GM12878 (cell line): ENCODE measurements around the gene ADAP1. TPM values are rescaled to one million over a fixed set of nuclear protein-coding genes. Genes with fewer than 3 reads are reported as not detected.

Experiments used
- ATAC-seq: fragments of 200-7000 bp; cut with Tn5 transposase; 3 replicates; pipeline ENCODE4 v1.9.1; 2020; ENCODE audit warnings: mild to moderate bottlenecking, moderate library complexity
- BruUV-seq: library from RNA; stranded (reverse); fragments of 400-500 nt; replicated peaks from 2 replicates; lab custom pipeline; 2021; lab: Mats Ljungman, UMichigan
- CTCF ChIA-PET: fragments of 300-600 bp; sonication (Branson Sonifier 250); formaldehyde crosslinking; extraction: SDS; loops from one replicate; lab custom pipeline; 2021; ENCODE audit warnings: inconsistent platforms; lab: Yijun Ruan, JAX
- POLR2A ChIA-PET: fragments of 350-600 bp; formaldehyde crosslinking; extraction: SDS; loops from one replicate; lab custom pipeline; 2021; ENCODE audit warnings: inconsistent platforms; lab: Charles Lee
- RAD21 ChIA-PET: fragments of 300-600 bp; sonication (Branson Sonifier 250); formaldehyde crosslinking; loops from one replicate; lab custom pipeline; 2023; ENCODE audit warnings: antibody characterized with exemption; ENCODE audit not compliant: unreplicated experiment; lab: Charles Lee
- SMC1A ChIA-PET: fragments of 300-600 bp; sonication (Branson Sonifier 250); formaldehyde crosslinking; loops from one replicate; lab custom pipeline; 2023; ENCODE audit not compliant: unreplicated experiment, uncharacterized antibody; lab: Charles Lee
- DNase-seq: peaks from one replicate; pipeline ENCODE4 v3.0.0-alpha.2; 2011; ENCODE audit warnings: low read depth, low spot score
- FAIRE-seq: peaks from 3 replicates; lab custom pipeline; 2011; peaks lifted over from hg19 to GRCh38; lab: Jason Lieb, UNC
- H2AFZ ChIP-seq: 2 replicates; pipeline ENCODE4 v1.6.0; 2011; ENCODE audit warnings: low read depth, low read length, control low read depth; ENCODE audit not compliant: control insufficient read depth
- H3K27ac ChIP-seq: 2 replicates; pipeline ENCODE4 v1.5.1; 2011; ENCODE audit warnings: control low read depth; ENCODE audit not compliant: control insufficient read depth, insufficient read depth
- H3K27me3 ChIP-seq, 2 experiments: replicated peaks in 1 of 2; 2 replicates each; pipeline versions ENCODE4 v1.6.0 to v1.6.1; 2011; ENCODE audit warnings: low read length in 1 of 2; ENCODE audit not compliant: control insufficient read depth in 2 of 2, insufficient read depth in 2 of 2
- H3K36me3 ChIP-seq, 2 experiments: 2 replicates each; pipeline ENCODE4 v1.5.1; 2011; ENCODE audit warnings: low read length in 1 of 2; ENCODE audit not compliant: control insufficient read depth in 2 of 2, insufficient read depth in 2 of 2
- H3K4me1 ChIP-seq: 2 replicates; pipeline ENCODE4 v1.6.1; 2011; ENCODE audit warnings: mild to moderate bottlenecking, low read length, moderate library complexity, mixed read lengths; ENCODE audit not compliant: control insufficient read depth, insufficient read depth
- H3K4me2 ChIP-seq: 2 replicates; pipeline ENCODE4 v1.6.0; 2011; ENCODE audit warnings: control low read depth; ENCODE audit not compliant: control insufficient read depth, insufficient read depth
- H3K4me3 ChIP-seq: fragments of 200-600 bp; sonication (generic); 2 replicates; pipeline ENCODE4 v1.5.1; 2016
- H3K79me2 ChIP-seq: 2 replicates; pipeline ENCODE4 v1.6.0; 2011; ENCODE audit warnings: low read length; ENCODE audit not compliant: control insufficient read depth, insufficient read depth
- H3K9ac ChIP-seq: 2 replicates; pipeline ENCODE4 v1.8.0; 2011; ENCODE audit warnings: low read length, control low read depth, mixed read lengths; ENCODE audit not compliant: control insufficient read depth, insufficient read depth
- H3K9me3 ChIP-seq: replicated peaks from 3 replicates; pipeline ENCODE4 v1.5.1; 2011; ENCODE audit warnings: mild to moderate bottlenecking, low read length; ENCODE audit not compliant: control insufficient read depth, insufficient read depth
- H4K20me1 ChIP-seq: 2 replicates; pipeline ENCODE4 v1.6.0; 2011; ENCODE audit not compliant: control insufficient read depth, insufficient read depth
- CHD1 ChIP-seq: IDR thresholded peaks from 2 replicates; pipeline ENCODE4 v1.6.1; 2012; ENCODE audit warnings: low read depth, low read length, improper control_type of control experiment
- CREM ChIP-seq: IDR thresholded peaks from 2 replicates; pipeline ENCODE4 v1.6.1; 2014; ENCODE audit warnings: antibody characterized with exemption, low read depth
- FOXK2 ChIP-seq: fragments of 450-650 bp; IDR thresholded peaks from 2 replicates; pipeline ENCODE4 v1.6.1; 2017; ENCODE audit warnings: mild to moderate bottlenecking, moderate library complexity
- HCFC1 ChIP-seq: fragments of 150-350 bp; IDR thresholded peaks from 2 replicates; pipeline ENCODE4 v1.6.1; 2014; ENCODE audit warnings: low read length
- MYC ChIP-seq: IDR thresholded peaks from 2 replicates; pipeline ENCODE4 v1.6.1; 2011; ENCODE audit warnings: mild to moderate bottlenecking, low read length, moderate library complexity, inconsistent platforms; ENCODE audit not compliant: insufficient read depth, insufficient replicate concordance, insufficient read length, severe bottlenecking
- NR2C1 ChIP-seq: fragments of 450-650 bp; IDR thresholded peaks from 2 replicates; pipeline ENCODE4 v1.6.1; 2017; ENCODE audit warnings: antibody characterized with exemption, mild to moderate bottlenecking, moderate library complexity
- SIN3A ChIP-seq: IDR thresholded peaks from 2 replicates; pipeline ENCODE4 v1.6.1; 2012; ENCODE audit warnings: low read depth, low read length, improper control_type of control experiment
- SIX5 ChIP-seq: IDR thresholded peaks from 2 replicates; pipeline ENCODE4 v1.6.1; 2011; ENCODE audit warnings: mild to moderate bottlenecking, low read depth, low read length, moderate library complexity; ENCODE audit not compliant: severe bottlenecking
- SMAD1 ChIP-seq: fragments of 450-650 bp; IDR thresholded peaks from 2 replicates; pipeline ENCODE4 v1.6.1; 2018; ENCODE audit warnings: mild to moderate bottlenecking, low read depth; ENCODE audit not compliant: partially characterized antibody
- SMARCA5 ChIP-seq: fragments of 450-650 bp; IDR thresholded peaks from 2 replicates; pipeline ENCODE4 v1.6.1; 2017; ENCODE audit warnings: mild to moderate bottlenecking
- STAT1 ChIP-seq: fragments of 450-650 bp; conservative IDR thresholded peaks from 2 replicates; pipeline ENCODE4 v1.6.1; 2014; ENCODE audit warnings: antibody characterized with exemption, mild to moderate bottlenecking
- STAT3 ChIP-seq: IDR thresholded peaks from 2 replicates; pipeline ENCODE4 v1.6.1; 2011; ENCODE audit warnings: low read depth, low read length, improper control_type of control experiment
- TCF7 ChIP-seq: IDR thresholded peaks from 2 replicates; pipeline ENCODE4 v1.6.1; 2014; ENCODE audit warnings: antibody characterized with exemption, borderline replicate concordance
- YBX1 ChIP-seq: fragments of 450-650 bp; IDR thresholded peaks from 2 replicates; pipeline ENCODE4 v1.6.1; 2016; ENCODE audit warnings: antibody characterized with exemption
- ZNF24 ChIP-seq: fragments of 450-650 bp; IDR thresholded peaks from 2 replicates; pipeline ENCODE4 v1.6.1; 2017; ENCODE audit warnings: antibody characterized with exemption, mild to moderate bottlenecking
- WGBS: methylation state at CpG from one replicate; pipeline ENCODE4 v1.1.6; 2016; ENCODE audit warnings: low lambda C conversion rate; ENCODE audit not compliant: insufficient replicate concordance, insufficient coverage; ENCODE audit errors: missing lambda C conversion rate; 5-methylcytosine and 5-hydroxymethylcytosine counted together
- in situ Hi-C: fragments of 300-500 bp; cut with MboI; formaldehyde crosslinking; loops from 9 replicates; pipeline ENCODE4 v1.14.3; 2018; ENCODE audit warnings: mixed read lengths
- intact Hi-C: fragments of 100-400 bp; cut with micrococcal nuclease; formaldehyde crosslinking; loops from one replicate; pipeline ENCODE4 v1.14.2; 2022; ENCODE audit not compliant: unreplicated experiment
- polyA plus RNA-seq, 11 experiments: library from polyadenylated mRNA; depleted of rRNA in 4 of 11; unstranded in 6 of 11; stranded (reverse) in 5 of 11; fragments of >200 nt; fragmentation: Nextera tagmentation in 4 of 11; fragmentation: Illumina TruSeq in 1 of 11; extraction: Ambion mirVana in 4 of 11; extraction: Trizol in 1 of 11; gene quantifications; 1 replicate in 1 of 11; 2 replicates in 10 of 11; pipeline versions ENCODE4 v1.2.1 to v1.2.3, GENCODE V29; 2011 to 2016; ENCODE audit warnings: inconsistent platforms in 2 of 11, missing spikeins in 2 of 11, low read depth in 1 of 11
- total RNA-seq, 4 experiments: library from RNA; depleted of rRNA in 3 of 4; stranded (reverse); fragments of >200 nt in 3 of 4; fragmentation: Illumina TruSeq in 1 of 4; extraction: Trizol in 1 of 4; gene quantifications; 2 replicates each; pipeline versions ENCODE4 v1.2.1 to v1.2.3, GENCODE V29; 2013 to 2021
- TF ChIP-seq, protein P1 (sequence below): fragments of 450-650 bp; IDR thresholded peaks from 2 replicates; pipeline ENCODE4 v1.6.1; 2017; ENCODE audit warnings: borderline replicate concordance
- TF ChIP-seq, protein P2 (sequence below): fragments of 450-650 bp; formaldehyde crosslinking; IDR thresholded peaks from 2 replicates; pipeline ENCODE4 v1.5.0; 2022; ENCODE audit warnings: mild to moderate bottlenecking, missing genetic modification characterization

The ADAP1 gene
- total and polyA plus RNA-seq, 10 of the 15 experiments (the other 5 are each of a cell fraction or from before 2014, with no cell fraction given) = 0.22 to 44.2 (median 22.0) TPM; not detected in 1

DNA sequence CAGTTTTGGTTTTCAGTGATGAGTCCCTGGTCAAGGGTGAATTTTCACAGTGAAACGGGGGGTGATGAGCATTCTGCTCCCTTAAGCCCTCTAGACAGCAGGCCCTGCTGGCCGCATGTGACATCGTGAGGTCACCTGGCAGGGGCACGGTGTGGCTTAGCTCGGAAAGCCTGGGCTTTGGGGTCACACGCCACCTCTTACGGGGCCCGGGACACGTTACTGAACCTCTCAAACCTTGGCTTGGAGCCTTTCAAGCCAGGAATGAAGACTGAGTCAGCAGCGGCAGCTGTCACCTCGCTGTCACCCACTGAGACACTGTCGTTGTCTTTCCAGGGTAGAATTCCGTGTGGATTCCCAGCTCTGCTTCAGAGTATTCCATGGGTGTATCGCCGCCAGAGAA lies 74.0 kb downstream of the ADAP1 start (continued):
- TF ChIP-seq, protein P1, sequence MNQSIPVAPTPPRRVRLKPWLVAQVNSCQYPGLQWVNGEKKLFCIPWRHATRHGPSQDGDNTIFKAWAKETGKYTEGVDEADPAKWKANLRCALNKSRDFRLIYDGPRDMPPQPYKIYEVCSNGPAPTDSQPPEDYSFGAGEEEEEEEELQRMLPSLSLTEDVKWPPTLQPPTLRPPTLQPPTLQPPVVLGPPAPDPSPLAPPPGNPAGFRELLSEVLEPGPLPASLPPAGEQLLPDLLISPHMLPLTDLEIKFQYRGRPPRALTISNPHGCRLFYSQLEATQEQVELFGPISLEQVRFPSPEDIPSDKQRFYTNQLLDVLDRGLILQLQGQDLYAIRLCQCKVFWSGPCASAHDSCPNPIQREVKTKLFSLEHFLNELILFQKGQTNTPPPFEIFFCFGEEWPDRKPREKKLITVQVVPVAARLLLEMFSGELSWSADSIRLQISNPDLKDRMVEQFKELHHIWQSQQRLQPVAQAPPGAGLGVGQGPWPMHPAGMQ = no peak
- TF ChIP-seq SIN3A = no peak

DNA sequence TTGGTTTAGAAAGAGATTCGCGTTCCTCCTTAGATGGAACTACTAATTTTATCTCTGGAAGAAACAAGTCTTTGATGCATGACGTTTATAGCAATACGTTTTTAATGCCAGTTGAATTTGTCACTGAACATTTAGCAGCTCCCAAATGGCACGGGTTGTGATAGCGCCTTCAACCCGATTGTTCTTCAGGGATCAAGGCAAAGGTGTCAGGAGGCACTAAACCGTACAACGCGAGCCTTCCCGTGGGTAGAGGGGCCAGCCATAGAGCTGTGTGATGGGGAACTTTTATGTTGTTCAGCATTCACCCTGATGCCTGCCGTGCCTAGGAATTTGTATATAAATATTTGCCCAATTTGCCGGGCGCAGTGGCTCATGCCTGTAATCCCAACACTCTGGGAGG lies 74.8 kb downstream of the ADAP1 start:
- H3K9ac ChIP-seq = no peak overlapping the region
- DNase-seq = no peak
- 92% methylated on average over 14 of the region's 14 CpGs for WGBS
- H3K4me2 ChIP-seq = no peak overlapping the region
- H4K20me1 ChIP-seq = peaks cover 3% of the 10 kb centered on the region; the same call in 1 of the 2 replicates
- no peak for FAIRE-seq
- ChIA-PET RAD21 (no interaction called here), POLR2A (no interaction called here), SMC1A (no interaction called here), CTCF (interaction anchor here (0.9 kb wide), 1 partner anchor 296 kb away, joined by 3 read pairs; no protein-coding TSS in a partner anchor)
- intact Hi-C loops = loop anchor here (10.0 kb wide), 1 partner anchor 355 kb away; no protein-coding TSS in a partner anchor
- in situ Hi-C loops = no loop called here
- H3K4me1 ChIP-seq = no peaks in the 10 kb centered on the region
- no peaks in the 10 kb centered on the region for H3K27me3 ChIP-seq
- ATAC-seq = no peak
- H3K79me2 ChIP-seq = peaks cover 54% of the 10 kb centered on the region
- H2AFZ ChIP-seq = no peak overlapping the region
- no peak overlapping the region for H3K4me3 ChIP-seq
- no peak overlapping the region for H3K27ac ChIP-seq
- H3K36me3 ChIP-seq = peaks cover 0 to 3% of the 10 kb centered on the region in 2 experiments; a peak in 3 of 4 replicates
- no TSS peak for BruUV-seq
- H3K9me3 ChIP-seq = no peaks in the 10 kb centered on the region; the same call in 2 of the 3 replicates
- TF ChIP-seq YBX1 (no peak), SMAD1 (no peak), HCFC1 (no peak), CREM (no peak), NR2C1 (no peak), ZNF24 (no peak), SIX5 (no peak), STAT1 (no peak), TCF7 (no peak), CHD1 (no peak), FOXK2 (no peak), STAT3 (no peak), MYC (no peak), SMARCA5 (no peak)
- TF ChIP-seq, protein P2, sequence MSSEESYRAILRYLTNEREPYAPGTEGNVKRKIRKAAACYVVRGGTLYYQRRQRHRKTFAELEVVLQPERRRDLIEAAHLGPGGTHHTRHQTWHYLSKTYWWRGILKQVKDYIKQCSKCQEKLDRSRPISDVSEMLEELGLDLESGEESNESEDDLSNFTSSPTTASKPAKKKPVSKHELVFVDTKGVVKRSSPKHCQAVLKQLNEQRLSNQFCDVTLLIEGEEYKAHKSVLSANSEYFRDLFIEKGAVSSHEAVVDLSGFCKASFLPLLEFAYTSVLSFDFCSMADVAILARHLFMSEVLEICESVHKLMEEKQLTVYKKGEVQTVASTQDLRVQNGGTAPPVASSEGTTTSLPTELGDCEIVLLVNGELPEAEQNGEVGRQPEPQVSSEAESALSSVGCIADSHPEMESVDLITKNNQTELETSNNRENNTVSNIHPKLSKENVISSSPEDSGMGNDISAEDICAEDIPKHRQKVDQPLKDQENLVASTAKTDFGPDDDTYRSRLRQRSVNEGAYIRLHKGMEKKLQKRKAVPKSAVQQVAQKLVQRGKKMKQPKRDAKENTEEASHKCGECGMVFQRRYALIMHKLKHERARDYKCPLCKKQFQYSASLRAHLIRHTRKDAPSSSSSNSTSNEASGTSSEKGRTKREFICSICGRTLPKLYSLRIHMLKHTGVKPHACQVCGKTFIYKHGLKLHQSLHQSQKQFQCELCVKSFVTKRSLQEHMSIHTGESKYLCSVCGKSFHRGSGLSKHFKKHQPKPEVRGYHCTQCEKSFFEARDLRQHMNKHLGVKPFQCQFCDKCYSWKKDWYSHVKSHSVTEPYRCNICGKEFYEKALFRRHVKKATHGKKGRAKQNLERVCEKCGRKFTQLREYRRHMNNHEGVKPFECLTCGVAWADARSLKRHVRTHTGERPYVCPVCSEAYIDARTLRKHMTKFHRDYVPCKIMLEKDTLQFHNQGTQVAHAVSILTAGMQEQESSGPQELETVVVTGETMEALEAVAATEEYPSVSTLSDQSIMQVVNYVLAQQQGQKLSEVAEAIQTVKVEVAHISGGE (CRISPR knock-in tag) = no peak
